ENCODE data around the gene TNNI3. TPM values are rescaled to one million over a fixed set of nuclear protein-coding genes. Genes with fewer than 3 reads are reported as not detected.

Gene TNNI3
- total RNA-seq, 1 donor from 2014 or later = not detected

DNA sequence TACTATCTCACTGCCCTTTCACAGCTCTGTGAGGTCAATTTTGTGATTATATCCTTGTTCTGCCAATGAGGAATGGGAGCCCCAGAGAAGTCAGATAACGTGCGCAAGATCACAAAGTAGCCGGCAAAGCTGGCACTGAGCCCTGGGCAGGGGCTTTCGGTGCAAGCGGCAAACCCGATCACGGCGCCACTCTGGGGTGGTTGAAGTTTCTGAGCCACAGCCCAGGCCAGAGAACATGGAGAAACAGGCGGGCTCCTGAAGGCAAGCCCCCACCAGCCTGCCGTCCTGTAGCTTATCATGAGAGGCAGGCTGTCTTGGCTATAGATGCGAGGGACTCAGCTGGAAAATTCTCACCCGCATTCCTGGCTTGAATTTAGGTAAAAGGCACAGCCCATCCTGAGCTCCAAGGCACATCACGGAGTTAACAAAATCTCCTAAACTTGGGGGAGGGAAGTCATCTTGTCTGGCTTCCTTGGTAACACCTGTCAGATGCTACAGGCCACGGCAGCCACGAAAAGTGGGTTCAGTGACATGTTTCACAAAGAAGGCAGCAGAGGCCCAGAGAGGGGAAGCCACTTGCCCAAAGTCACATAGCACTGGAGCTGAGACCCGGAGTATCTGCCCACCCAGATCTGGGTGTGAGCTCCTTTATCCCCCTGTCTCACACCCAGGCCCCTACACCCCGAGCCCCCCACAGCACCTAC, 21.0 kb downstream of the TNNI3 start:
- ATAC-seq (ENCODE audit: low read depth) (no peak), DNase-seq (no peak)
- POLR2A ChIA-PET = interaction anchor here (0.5 kb wide), 1 partner anchor 310 kb away, joined by 5 read pairs; no protein-coding TSS in a partner anchor
- Mint-ChIP-seq H3K9me3 (no peaks in the 10 kb centered on the region), H3K4me1 (peaks cover 9% of the 10 kb centered on the region), H3K27ac (no peak overlapping the region), H3K36me3 (ENCODE audit: low read depth) (no peaks in the 10 kb centered on the region), H3K27me3 (peaks cover 33% of the 10 kb centered on the region), H3K4me3 (no peak overlapping the region)
- CTCF ChIA-PET = no interaction called here
- TF ChIP-seq, protein P1, sequence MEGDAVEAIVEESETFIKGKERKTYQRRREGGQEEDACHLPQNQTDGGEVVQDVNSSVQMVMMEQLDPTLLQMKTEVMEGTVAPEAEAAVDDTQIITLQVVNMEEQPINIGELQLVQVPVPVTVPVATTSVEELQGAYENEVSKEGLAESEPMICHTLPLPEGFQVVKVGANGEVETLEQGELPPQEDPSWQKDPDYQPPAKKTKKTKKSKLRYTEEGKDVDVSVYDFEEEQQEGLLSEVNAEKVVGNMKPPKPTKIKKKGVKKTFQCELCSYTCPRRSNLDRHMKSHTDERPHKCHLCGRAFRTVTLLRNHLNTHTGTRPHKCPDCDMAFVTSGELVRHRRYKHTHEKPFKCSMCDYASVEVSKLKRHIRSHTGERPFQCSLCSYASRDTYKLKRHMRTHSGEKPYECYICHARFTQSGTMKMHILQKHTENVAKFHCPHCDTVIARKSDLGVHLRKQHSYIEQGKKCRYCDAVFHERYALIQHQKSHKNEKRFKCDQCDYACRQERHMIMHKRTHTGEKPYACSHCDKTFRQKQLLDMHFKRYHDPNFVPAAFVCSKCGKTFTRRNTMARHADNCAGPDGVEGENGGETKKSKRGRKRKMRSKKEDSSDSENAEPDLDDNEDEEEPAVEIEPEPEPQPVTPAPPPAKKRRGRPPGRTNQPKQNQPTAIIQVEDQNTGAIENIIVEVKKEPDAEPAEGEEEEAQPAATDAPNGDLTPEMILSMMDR (IDR thresholded peaks at IDR 0.05) = no peak
- intact Hi-C loops (cut with micrococcal nuclease) = no loop called here

DNA sequence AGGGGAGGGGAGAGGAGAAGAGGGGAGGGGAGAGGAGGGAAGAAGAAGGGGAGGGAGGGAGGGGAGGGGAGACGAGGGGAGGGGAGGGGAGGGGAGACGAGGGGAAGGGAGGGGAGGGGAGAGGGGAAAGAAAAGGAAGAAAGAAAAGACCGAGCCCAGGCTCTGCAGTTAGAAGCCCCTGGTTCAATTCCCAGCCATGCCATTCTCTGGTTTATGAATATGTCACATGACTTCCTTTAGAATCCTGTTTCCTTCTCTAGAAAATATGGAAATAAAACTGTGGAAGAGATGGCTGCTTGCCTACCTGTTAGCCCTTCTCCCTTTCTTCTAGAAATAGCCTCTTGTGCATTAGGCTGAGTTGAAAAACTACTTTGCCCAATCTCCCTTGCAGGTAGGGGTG, 22.8 kb downstream of the TNNI3 start:
- Mint-ChIP-seq H3K4me1 (peaks cover 5% of the 10 kb centered on the region), H3K27ac (no peak overlapping the region)
- ATAC-seq (ENCODE audit: low read depth) = no peak

DNA sequence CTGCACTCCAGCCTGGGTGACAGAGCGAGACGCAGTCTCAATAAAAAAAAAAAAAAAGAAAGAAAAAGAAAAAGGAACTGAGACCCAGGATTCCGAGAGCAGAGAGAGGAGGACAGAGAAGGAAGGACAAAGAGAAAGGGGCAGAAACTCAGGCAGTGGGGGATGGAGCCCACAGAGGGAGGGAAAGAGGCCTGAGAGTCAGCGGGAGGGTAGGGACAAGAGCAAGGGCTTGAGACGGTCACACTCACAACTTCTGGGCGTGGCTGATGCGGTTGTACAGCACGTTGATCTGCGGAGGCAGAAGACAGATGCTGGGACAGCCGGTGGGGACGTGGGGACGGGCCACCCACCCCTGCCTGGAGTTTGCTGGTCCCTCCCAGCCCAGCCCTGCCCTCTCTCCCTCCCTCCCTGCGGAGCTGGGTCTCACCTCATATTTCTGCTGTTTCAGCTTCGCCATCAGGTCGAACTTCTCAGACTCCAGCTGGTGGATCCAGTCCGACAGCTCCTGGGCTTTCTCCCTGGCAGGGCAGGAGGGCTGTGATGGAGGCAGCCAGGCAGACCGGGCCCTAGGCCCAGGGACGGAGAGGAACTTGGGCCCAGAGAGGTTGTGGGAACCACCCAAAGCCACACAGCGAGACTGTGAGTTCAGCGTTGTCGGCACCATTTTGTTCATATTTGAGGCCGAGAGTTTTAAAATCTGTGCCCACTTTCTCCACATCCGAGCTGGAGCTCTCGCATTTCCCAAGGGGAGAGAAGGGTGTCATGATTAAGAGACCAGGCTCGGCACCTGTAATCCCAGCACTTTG, 23.7 kb downstream of the TNNI3 start:
- DNase-seq (no peak), ATAC-seq (ENCODE audit: low read depth) (peak; percentile 45)
- TF ChIP-seq, protein P1 (IDR thresholded peaks at IDR 0.05) = no peak
- no peak overlapping the region for H3K4me3 Mint-ChIP-seq
- no peaks in the 10 kb centered on the region for H3K36me3 Mint-ChIP-seq (ENCODE audit: low read depth)
- intact Hi-C loops (cut with micrococcal nuclease) = no loop called here
- ChIA-PET CTCF (interaction anchor here (1.0 kb wide), 2 partner anchors 46 to 656 kb away, joined by 3 read pairs; no protein-coding TSS in a partner anchor), POLR2A (no interaction called here)
- H3K4me1 Mint-ChIP-seq = peaks cover 5% of the 10 kb centered on the region
- H3K27ac Mint-ChIP-seq = no peak overlapping the region
- H3K9me3 Mint-ChIP-seq = no peaks in the 10 kb centered on the region
- peaks cover 30% of the 10 kb centered on the region for H3K27me3 Mint-ChIP-seq

More for the DNA sequence above, 22.8 kb downstream of the TNNI3 start:
- TF ChIP-seq, protein P1 (IDR thresholded peaks at IDR 0.05) = no peak
- no peaks in the 10 kb centered on the region for H3K9me3 Mint-ChIP-seq
- intact Hi-C loops (cut with micrococcal nuclease) = no loop called here
- no peaks in the 10 kb centered on the region for H3K36me3 Mint-ChIP-seq (ENCODE audit: low read depth)
- ChIA-PET POLR2A (no interaction called here), CTCF (no interaction called here)
- H3K4me3 Mint-ChIP-seq = no peak overlapping the region
- H3K27me3 Mint-ChIP-seq = peaks cover 32% of the 10 kb centered on the region
- no peak for DNase-seq

DNA sequence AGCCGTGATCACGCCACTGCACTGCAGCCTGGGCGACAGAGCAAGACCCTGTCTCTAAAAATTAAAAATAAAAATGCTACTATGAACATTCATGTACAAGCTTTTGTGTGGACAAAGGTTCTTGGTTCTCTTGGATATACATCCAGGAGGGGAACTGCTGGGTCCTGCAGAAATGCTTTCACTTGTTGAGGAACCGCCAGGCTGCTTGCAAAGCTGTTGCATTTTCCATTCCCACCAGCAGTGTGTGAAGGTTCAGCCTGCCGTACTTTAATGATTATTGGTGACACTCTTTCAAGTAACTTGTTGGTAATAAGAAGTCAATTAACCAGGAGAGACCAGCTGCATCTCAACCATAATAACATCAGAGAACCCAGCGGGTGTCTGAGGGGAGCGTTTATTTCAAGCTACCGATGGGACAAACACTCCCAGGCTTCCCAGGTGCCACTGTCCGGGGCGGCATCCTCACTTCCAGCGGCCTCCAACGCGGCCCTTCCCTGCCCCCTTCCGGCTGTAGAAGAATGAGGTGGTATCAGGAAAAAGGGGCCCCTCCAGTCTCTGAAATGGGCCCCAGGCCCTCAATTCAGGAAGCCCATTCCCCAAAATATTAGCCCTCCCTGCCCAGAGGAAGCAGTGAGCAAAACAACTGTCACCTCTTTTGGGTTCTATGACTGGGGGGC, 24.9 kb downstream of the TNNI3 start:
- CTCF ChIA-PET = interaction anchor here (0.7 to 1.0 kb wide), 2 partner anchors 44 to 655 kb away, joined by 3 read pairs; no protein-coding TSS in a partner anchor
- Mint-ChIP-seq H3K27ac (no peak overlapping the region), H3K9me3 (no peaks in the 10 kb centered on the region), H3K4me3 (no peak overlapping the region), H3K36me3 (ENCODE audit: low read depth) (no peaks in the 10 kb centered on the region), H3K27me3 (peaks cover 24% of the 10 kb centered on the region), H3K4me1 (peaks cover 5% of the 10 kb centered on the region)
- ATAC-seq (ENCODE audit: low read depth) (no peak), DNase-seq (no peak)
- TF ChIP-seq, protein P1 (IDR thresholded peaks at IDR 0.05) = no peak
- intact Hi-C loops (cut with micrococcal nuclease) = no loop called here
- POLR2A ChIA-PET = interaction anchor here (0.7 to 0.8 kb wide), 2 partner anchors 227 to 1340 kb away, joined by 4 to 7 read pairs; no protein-coding TSS in a partner anchor
